ENCODE data around the gene C6orf120. TPM values are rescaled to one million over a fixed set of nuclear protein-coding genes. Genes with fewer than 3 reads are reported as not detected.
A peak's percentile ranks its signal among the peaks of the same experiment; 100 is the strongest.

Gene C6orf120
- total and polyA plus RNA-seq, 2 of the 13 experiments (the other 11 are each of a cell fraction or from before 2014, with no cell fraction given) = 21.7 to 29.9 TPM

DNA sequence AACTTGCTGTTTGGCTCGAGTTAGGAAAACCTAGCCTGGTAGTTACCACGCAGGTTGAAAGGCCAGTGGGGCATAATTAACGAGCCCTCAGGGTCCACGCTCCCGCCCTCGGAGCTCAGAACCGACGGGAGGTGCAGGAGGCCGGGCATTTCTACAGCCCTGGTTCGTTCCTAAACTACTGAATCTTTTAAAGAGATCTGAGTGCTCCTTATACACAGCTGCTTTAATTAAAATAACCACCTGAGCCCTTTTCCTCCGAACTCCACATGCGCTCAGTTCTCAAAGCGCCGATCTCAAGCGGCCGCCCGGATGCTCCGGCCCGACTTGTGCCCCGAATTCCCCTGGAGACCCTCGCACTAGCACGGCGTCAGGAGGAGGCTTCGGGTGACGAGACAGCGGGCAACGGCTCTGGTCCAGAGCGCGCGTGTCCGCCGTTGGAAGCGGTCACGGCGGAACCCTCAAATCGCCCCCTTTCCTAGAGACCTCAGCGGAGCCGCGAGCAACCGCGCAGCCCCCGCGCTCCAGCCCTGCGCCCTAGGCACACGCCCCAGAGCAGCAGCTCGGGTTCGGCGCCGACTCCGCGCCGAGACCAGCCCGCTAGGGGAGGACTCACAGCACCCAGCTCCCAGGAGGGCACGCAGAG is 494 bp upstream of the C6orf120 start (continued):
- TF ChIP-seq PRDM4 (CRISPR knock-in tag; IDR thresholded peaks at IDR 0.05; ENCODE audit: borderline replicate concordance) (no peak), NR3C1 (CRISPR knock-in tag; IDR thresholded peaks at IDR 0.05) (no peak), ZBTB3 (CRISPR knock-in tag; IDR thresholded peaks at IDR 0.05; ENCODE audit: borderline replicate concordance, low read depth) (no peak), ZNF878 (CRISPR knock-in tag; IDR thresholded peaks at IDR 0.05) (no peak; the same call in 1 of the 2 replicates), SAFB2 (CRISPR knock-in tag; IDR thresholded peaks at IDR 0.05; ENCODE audit: borderline replicate concordance, low read depth) (no peak), NR2F2 (IDR thresholded peaks at IDR 0.05; ENCODE audit: borderline replicate concordance, low read depth) (no peak), NCOA1 (CRISPR knock-in tag; IDR thresholded peaks at IDR 0.05) (no peak; the same call in 1 of the 2 replicates), FOXA1 (IDR thresholded peaks at IDR 0.05) (no peak), FOXA1 (CRISPR knock-in tag; IDR thresholded peaks at IDR 0.05) (no peak), MAFF (IDR thresholded peaks at IDR 0.05; ENCODE audit: low read depth, low read length) (no peak), MED1 (CRISPR knock-in tag; IDR thresholded peaks at IDR 0.05) (no peak), PHB2 (IDR thresholded peaks at IDR 0.05; ENCODE audit: partially characterized antibody) (no peak), CREB1 (IDR thresholded peaks at IDR 0.05) (no peak), CREB1 (CRISPR knock-in tag; IDR thresholded peaks at IDR 0.05) (no peak), USF2 (IDR thresholded peaks at IDR 0.05; ENCODE audit: low read depth, low read length) (no peak), USF2 (CRISPR knock-in tag; IDR thresholded peaks at IDR 0.05; ENCODE audit: borderline replicate concordance) (no peak), RAD21 (CRISPR knock-in tag; IDR thresholded peaks at IDR 0.05) (0 out of 2 replicates have a peak, but pooled peaks have one; percentile 3), POGZ (CRISPR knock-in tag; IDR thresholded peaks at IDR 0.05) (no peak), ZNF557 (CRISPR knock-in tag; IDR thresholded peaks at IDR 0.05) (no peak), PLSCR1 (CRISPR knock-in tag; IDR thresholded peaks at IDR 0.05; ENCODE audit: borderline replicate concordance) (no peak)
- TF ChIP-seq, protein P1, sequence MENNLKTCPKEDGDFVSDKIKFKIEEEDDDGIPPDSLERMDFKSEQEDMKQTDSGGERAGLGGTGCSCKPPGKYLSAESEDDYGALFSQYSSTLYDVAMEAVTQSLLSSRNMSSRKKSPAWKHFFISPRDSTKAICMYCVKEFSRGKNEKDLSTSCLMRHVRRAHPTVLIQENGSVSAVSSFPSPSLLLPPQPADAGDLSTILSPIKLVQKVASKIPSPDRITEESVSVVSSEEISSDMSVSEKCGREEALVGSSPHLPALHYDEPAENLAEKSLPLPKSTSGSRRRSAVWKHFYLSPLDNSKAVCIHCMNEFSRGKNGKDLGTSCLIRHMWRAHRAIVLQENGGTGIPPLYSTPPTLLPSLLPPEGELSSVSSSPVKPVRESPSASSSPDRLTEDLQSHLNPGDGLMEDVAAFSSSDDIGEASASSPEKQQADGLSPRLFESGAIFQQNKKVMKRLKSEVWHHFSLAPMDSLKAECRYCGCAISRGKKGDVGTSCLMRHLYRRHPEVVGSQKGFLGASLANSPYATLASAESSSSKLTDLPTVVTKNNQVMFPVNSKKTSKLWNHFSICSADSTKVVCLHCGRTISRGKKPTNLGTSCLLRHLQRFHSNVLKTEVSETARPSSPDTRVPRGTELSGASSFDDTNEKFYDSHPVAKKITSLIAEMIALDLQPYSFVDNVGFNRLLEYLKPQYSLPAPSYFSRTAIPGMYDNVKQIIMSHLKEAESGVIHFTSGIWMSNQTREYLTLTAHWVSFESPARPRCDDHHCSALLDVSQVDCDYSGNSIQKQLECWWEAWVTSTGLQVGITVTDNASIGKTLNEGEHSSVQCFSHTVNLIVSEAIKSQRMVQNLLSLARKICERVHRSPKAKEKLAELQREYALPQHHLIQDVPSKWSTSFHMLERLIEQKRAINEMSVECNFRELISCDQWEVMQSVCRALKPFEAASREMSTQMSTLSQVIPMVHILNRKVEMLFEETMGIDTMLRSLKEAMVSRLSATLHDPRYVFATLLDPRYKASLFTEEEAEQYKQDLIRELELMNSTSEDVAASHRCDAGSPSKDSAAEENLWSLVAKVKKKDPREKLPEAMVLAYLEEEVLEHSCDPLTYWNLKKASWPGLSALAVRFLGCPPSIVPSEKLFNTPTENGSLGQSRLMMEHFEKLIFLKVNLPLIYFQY (CRISPR knock-in tag; IDR thresholded peaks at IDR 0.05; ENCODE audit: borderline replicate concordance) = no peak
